H1 (cell line): ENCODE data around the gene CAMKMT. TPM values are rescaled to one million over a fixed set of nuclear protein-coding genes. Genes with fewer than 3 reads are reported as not detected.

Experiments used
- CTCF ChIA-PET: fragments of 300-600 bp; sonication (Branson Sonifier 250); formaldehyde crosslinking; loops from one replicate; lab custom pipeline; 2021; ENCODE audit not compliant: partially characterized antibody; lab: Charles Lee
- POLR2A ChIA-PET: fragments of 300-600 bp; sonication (Branson Sonifier 250); formaldehyde crosslinking; loops from one replicate; lab custom pipeline; 2021; ENCODE audit warnings: inconsistent platforms; ENCODE audit not compliant: partially characterized antibody; lab: Charles Lee
- DNase-seq, 2 experiments: peaks; one replicate each; pipeline versions ENCODE4 v3.0.0 to v3.0.0-alpha.2; 2010 to 2022; ENCODE audit warnings: low spot score in 2 of 2, low read depth in 1 of 2, mixed read lengths in 1 of 2
- FAIRE-seq: peaks from 2 replicates; lab custom pipeline; 2011; peaks lifted over from hg19 to GRCh38; lab: Jason Lieb, UNC
- H2AFZ ChIP-seq: 2 replicates; pipeline ENCODE4 v1.8.1; 2012; ENCODE audit warnings: low read length, inconsistent platforms
- H2AK5ac ChIP-seq: 2 replicates; pipeline ENCODE4 v1.6.1; 2013; ENCODE audit warnings: low read depth, low read length
- H2BK120ac ChIP-seq: replicated peaks from 2 replicates; pipeline ENCODE3; 2013; ENCODE audit warnings: low read depth, low read length, inconsistent platforms
- H2BK12ac ChIP-seq: 2 replicates; pipeline ENCODE4 v1.6.1; 2013; ENCODE audit warnings: low read depth, low read length
- H2BK15ac ChIP-seq: 2 replicates; pipeline ENCODE4 v1.6.1; 2013; ENCODE audit warnings: low read length
- H2BK20ac ChIP-seq: 2 replicates; pipeline ENCODE4 v1.6.1; 2013; ENCODE audit warnings: low read length
- H2BK5ac ChIP-seq: 2 replicates; pipeline ENCODE4 v1.6.1; 2013; ENCODE audit warnings: low read depth, low read length
- H3K14ac ChIP-seq: 2 replicates; pipeline ENCODE4 v1.6.1; 2013; ENCODE audit warnings: inconsistent platforms; ENCODE audit not compliant: insufficient read length
- H3K18ac ChIP-seq: 2 replicates; pipeline ENCODE4 v1.6.1; 2013; ENCODE audit warnings: low read length; ENCODE audit errors: extremely low read depth
- H3K23ac ChIP-seq: 2 replicates; pipeline ENCODE4 v1.6.1; 2013; ENCODE audit warnings: inconsistent platforms; ENCODE audit not compliant: insufficient read length
- H3K23me2 ChIP-seq: 2 replicates; pipeline ENCODE4 v1.6.1; 2013; ENCODE audit warnings: low read depth, low read length
- H3K27ac ChIP-seq: 2 replicates; pipeline ENCODE4 v1.6.1; 2011; ENCODE audit warnings: low read depth, low read length, inconsistent platforms
- H3K27me3 ChIP-seq, 4 experiments: replicated peaks in 1 of 4; 1 replicate in 1 of 4; 2 replicates in 3 of 4; pipeline versions ENCODE4 v1.6.1 to v1.8.1; 2011 to 2013; ENCODE audit warnings: low read length in 3 of 4, mild to moderate bottlenecking in 3 of 4, inconsistent platforms in 2 of 4, mixed read lengths in 2 of 4, moderate library complexity in 1 of 4; ENCODE audit not compliant: control insufficient read depth in 3 of 4, insufficient read depth in 3 of 4; ENCODE audit errors: extremely low read depth in 1 of 4
- H3K36me3 ChIP-seq, 4 experiments: 2 replicates each; pipeline versions ENCODE4 v1.6.1 to v1.8.1; 2011 to 2013; ENCODE audit warnings: mild to moderate bottlenecking in 4 of 4, low read length in 3 of 4, moderate library complexity in 2 of 4, control low read depth in 1 of 4, inconsistent platforms in 1 of 4; ENCODE audit not compliant: insufficient read depth in 4 of 4, control insufficient read depth in 2 of 4
- H3K4ac ChIP-seq: replicated peaks from 2 replicates; pipeline ENCODE3; 2013; ENCODE audit warnings: low read length, low read depth, mixed read lengths, inconsistent platforms; ENCODE audit not compliant: insufficient read length
- H3K4me1 ChIP-seq, 4 experiments: replicated peaks in 1 of 4; 1 replicate in 1 of 4; 2 replicates in 3 of 4; pipeline versions ENCODE4 v1.6.1 to v1.8.1; 2011 to 2013; ENCODE audit warnings: low read length in 3 of 4, inconsistent platforms in 2 of 4, mixed read lengths in 1 of 4; ENCODE audit not compliant: insufficient read depth in 4 of 4, control insufficient read depth in 3 of 4
- H3K4me2 ChIP-seq, 2 experiments: 2 replicates each; pipeline versions ENCODE4 v1.6.1 to v1.8.1; 2011 to 2013; ENCODE audit warnings: low read depth in 2 of 2, low read length in 2 of 2, control low read depth in 1 of 2, inconsistent platforms in 1 of 2, mild to moderate bottlenecking in 1 of 2; ENCODE audit not compliant: insufficient read depth in 1 of 2
- H3K4me3 ChIP-seq, 4 experiments: fragments of 200-600, 300-600 bp in 1 of 4; sonication (generic), shearing (Covaris generic), sonication (Bioruptor Twin) in 1 of 4; 2 replicates each; pipeline versions ENCODE4 v1.5.1 to v1.8.1; 2011 to 2016; ENCODE audit warnings: low read length in 4 of 4, low read depth in 3 of 4, control low read depth in 2 of 4, inconsistent platforms in 2 of 4, mild to moderate bottlenecking in 2 of 4, mixed read lengths in 1 of 4, moderate library complexity in 1 of 4; ENCODE audit not compliant: insufficient read depth in 2 of 4; ENCODE audit errors: extremely low read depth in 1 of 4
- H3K56ac ChIP-seq: replicated peaks from 2 replicates; pipeline ENCODE3; 2013; ENCODE audit warnings: low read depth, mild to moderate bottlenecking, mixed read lengths, low read length, inconsistent platforms; ENCODE audit not compliant: insufficient read length
- H3K79me1 ChIP-seq: 2 replicates; pipeline ENCODE4 v1.6.1; 2013; ENCODE audit warnings: low read depth, low read length, control low read depth
- H3K79me2 ChIP-seq, 2 experiments: 2 replicates each; pipeline versions ENCODE4 v1.6.1 to v1.8.1; 2012 to 2013; ENCODE audit warnings: low read length in 2 of 2, mild to moderate bottlenecking in 2 of 2, inconsistent platforms in 1 of 2; ENCODE audit not compliant: insufficient read depth in 2 of 2, control insufficient read depth in 1 of 2
- H3K9ac ChIP-seq, 4 experiments: replicated peaks in 1 of 4; 1 replicate in 1 of 4; 2 replicates in 3 of 4; pipeline versions ENCODE4 v1.6.1 to v1.8.1; 2011 to 2013; ENCODE audit warnings: low read depth in 3 of 4, low read length in 3 of 4, control low read depth in 2 of 4, mild to moderate bottlenecking in 2 of 4, moderate library complexity in 2 of 4, inconsistent platforms in 1 of 4; ENCODE audit errors: extremely low read depth in 1 of 4
- H3K9me3 ChIP-seq, 2 experiments: 2 replicates each; pipeline versions ENCODE4 v1.6.1 to v1.8.1; 2012 to 2013; ENCODE audit warnings: mild to moderate bottlenecking in 2 of 2, moderate library complexity in 2 of 2, control low read depth in 1 of 2, inconsistent platforms in 1 of 2, low read depth in 1 of 2, low read length in 1 of 2, mixed read lengths in 1 of 2; ENCODE audit not compliant: insufficient read depth in 2 of 2
- H4K20me1 ChIP-seq, 2 experiments: replicated peaks in 1 of 2; 2 replicates each; pipeline versions ENCODE3 to v1.8.1; 2011 to 2013; ENCODE audit warnings: inconsistent platforms in 2 of 2, low read length in 2 of 2, mild to moderate bottlenecking in 1 of 2; ENCODE audit not compliant: insufficient read depth in 2 of 2, control insufficient read depth in 1 of 2
- H4K5ac ChIP-seq: 2 replicates; pipeline ENCODE4 v1.6.1; 2013; ENCODE audit warnings: low read length, low read depth, mixed read lengths, inconsistent platforms; ENCODE audit not compliant: insufficient read length
- H4K8ac ChIP-seq: 2 replicates; pipeline ENCODE4 v1.8.0; 2013; ENCODE audit warnings: mild to moderate bottlenecking, moderate library complexity, low read length, inconsistent platforms; ENCODE audit not compliant: insufficient read depth; ENCODE audit errors: extremely low read depth
- H4K91ac ChIP-seq: replicated peaks from 2 replicates; pipeline ENCODE3; 2013; ENCODE audit warnings: low read length, mixed read lengths, inconsistent platforms; ENCODE audit not compliant: insufficient read length
- CHD1 ChIP-seq: IDR thresholded peaks from 2 replicates; pipeline ENCODE4 v1.6.1; 2012; ENCODE audit warnings: low read depth, low read length, improper control_type of control experiment
- GTF2F1 ChIP-seq: IDR thresholded peaks from 2 replicates; pipeline ENCODE4 v1.6.1; 2012; ENCODE audit warnings: low read depth, low read length, improper control_type of control experiment, borderline replicate concordance
- JUND ChIP-seq: IDR thresholded peaks from 2 replicates; pipeline ENCODE4 v1.6.1; 2011; ENCODE audit warnings: mild to moderate bottlenecking, improper control_type of control experiment, low read length
- KDM4A ChIP-seq: IDR thresholded peaks from one replicate; pipeline ENCODE4 v1.7.1; 2012; ENCODE audit warnings: low read depth, mild to moderate bottlenecking, moderate library complexity, low read length, inconsistent platforms; ENCODE audit not compliant: severe bottlenecking
- MAFK ChIP-seq: IDR thresholded peaks from 2 replicates; pipeline ENCODE4 v1.6.1; 2012; ENCODE audit warnings: low read depth, mild to moderate bottlenecking, improper control_type of control experiment, low read length
- RAD21 ChIP-seq, 2 experiments: IDR thresholded peaks in 1 of 2; conservative IDR thresholded peaks in 1 of 2; 2 replicates each; pipeline ENCODE4 v1.6.1; 2011; ENCODE audit warnings: low read depth in 2 of 2, low read length in 2 of 2, improper control_type of control experiment in 1 of 2, inconsistent platforms in 1 of 2, mild to moderate bottlenecking in 1 of 2, moderate library complexity in 1 of 2
- RXRA ChIP-seq: IDR thresholded peaks from 2 replicates; pipeline ENCODE4 v1.6.1; 2011; ENCODE audit warnings: low read depth, mild to moderate bottlenecking, low read length, moderate library complexity; ENCODE audit not compliant: insufficient read depth
- SIN3A ChIP-seq, 2 experiments: IDR thresholded peaks in 1 of 2; conservative IDR thresholded peaks in 1 of 2; 2 replicates each; pipeline ENCODE4 v1.6.1; 2011 to 2012; ENCODE audit warnings: low read length in 2 of 2, improper control_type of control experiment in 1 of 2, low read depth in 1 of 2, mild to moderate bottlenecking in 1 of 2
- SP4 ChIP-seq: IDR thresholded peaks from 2 replicates; pipeline ENCODE4 v1.6.1; 2012; ENCODE audit warnings: low read length, inconsistent platforms
- TBP ChIP-seq: IDR thresholded peaks from 2 replicates; pipeline ENCODE4 v1.6.1; 2011; ENCODE audit warnings: low read depth, low read length, improper control_type of control experiment
- polyA plus RNA-seq, 7 experiments: library from polyadenylated mRNA; depleted of rRNA in 3 of 7; stranded (reverse) in 5 of 7; unstranded in 2 of 7; fragments of >200 nt in 5 of 7; fragments of 200-250 nt in 2 of 7; gene quantifications; 1 replicate in 5 of 7; 2 replicates in 1 of 7; 4 replicates in 1 of 7; pipeline versions ENCODE4 v1.2.1 to v1.2.3, GENCODE V29; 2011 to 2013; ENCODE audit warnings: missing spikeins in 2 of 7, mixed read lengths in 2 of 7
- total RNA-seq: library from RNA; stranded (reverse); fragmentation: NEBNext Ultra II Directional; extraction: Animal tissue kit (Norgen Biotek cat#: 25700); gene quantifications from 2 replicates; pipeline ENCODE4 v1.2.1, GENCODE V29; 2021
- TF ChIP-seq, protein P1 (sequence below): IDR thresholded peaks from 2 replicates; pipeline ENCODE4 v1.6.1; 2012; ENCODE audit warnings: inconsistent platforms
- TF ChIP-seq, protein P2 (sequence below), 3 experiments: IDR thresholded peaks; 1 replicate in 2 of 3; 2 replicates in 1 of 3; pipeline versions ENCODE4 v1.5.1 to v1.6.1; 2011; ENCODE audit warnings: low read length in 3 of 3, mild to moderate bottlenecking in 3 of 3, inconsistent platforms in 2 of 3, low read depth in 1 of 3, moderate library complexity in 1 of 3; ENCODE audit not compliant: insufficient read depth in 1 of 3; ENCODE audit errors: control extremely low read depth in 1 of 3

CAMKMT gene
- total and polyA plus RNA-seq, 2 of the 8 experiments (the other 6 are each of a cell fraction or from before 2014, with no cell fraction given): 14.7 to 22.4 TPM

DNA sequence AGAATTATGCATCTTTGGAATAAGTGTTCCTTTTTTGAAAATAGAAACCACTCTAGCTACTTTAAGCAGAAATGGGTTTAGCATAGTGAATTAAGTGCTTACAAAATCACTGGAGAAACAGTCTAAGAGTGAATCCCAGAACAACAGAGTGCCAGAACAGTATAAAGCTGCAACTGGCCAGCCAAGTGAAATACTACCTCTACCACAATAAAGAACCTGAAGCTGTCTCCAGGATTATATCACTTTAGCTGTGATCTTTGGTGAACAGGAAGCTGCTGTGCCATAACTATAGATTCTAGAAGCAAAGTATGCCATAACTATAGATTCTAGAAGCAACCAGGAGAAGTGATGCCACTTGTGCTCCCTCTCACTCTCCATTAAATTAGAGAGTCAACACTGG is 7.6 kb downstream of the CAMKMT start:
- Histone ChIP-seq H3K23me2 (no peaks in the 10 kb centered on the region), H3K4me1 (peaks cover 0 to 2% (median 0%) of the 10 kb centered on the region in 4 experiments; a peak in 1 of 7 replicates), H4K5ac (no peak overlapping the region), H3K23ac (no peak overlapping the region), H4K91ac (no peak overlapping the region), H3K4me3 (no peak overlapping the region), H2BK120ac (no peak overlapping the region), H4K8ac (no peak overlapping the region), H2BK15ac (no peak overlapping the region), H3K14ac (no peak overlapping the region), H2AK5ac (no peak overlapping the region), H3K4me2 (no peak overlapping the region), H2AFZ (no peak overlapping the region), H3K36me3 (no peaks in the 10 kb centered on the region; a peak in 1 of 8 replicates), H2BK20ac (no peak overlapping the region), H3K79me2 (peaks cover 7 to 58% of the 10 kb centered on the region in 2 experiments), H3K27ac (no peak overlapping the region), H2BK5ac (no peak overlapping the region), H3K18ac (no peak overlapping the region), H3K9me3 (no peaks in the 10 kb centered on the region), H2BK12ac (no peak overlapping the region), H3K4ac (no peak overlapping the region), H3K27me3 (no peaks in the 10 kb centered on the region), H3K79me1 (no peaks in the 10 kb centered on the region; the same call in 1 of the 2 replicates), H3K56ac (no peak overlapping the region), H4K20me1 (no peaks in the 10 kb centered on the region), H3K9ac (no peak overlapping the region)
- ChIA-PET POLR2A (no interaction called here), CTCF (interaction anchor here (0.8 to 0.9 kb wide), 2 partner anchors 75 to 110 kb away, joined by 3 to 4 read pairs; no protein-coding TSS in a partner anchor)
- DNase-seq (no peak), FAIRE-seq (no peak)
- TF ChIP-seq JUND (no peak), RAD21 (IDR thresholded peaks at IDR 0.05 in 1 of 2, conservative IDR thresholded peaks at IDR 0.05 in 1 of 2; ENCODE audit: low read depth in 2 of 2, low read length in 2 of 2) (no peak), SP4 (no peak), SIN3A (conservative IDR thresholded peaks at IDR 0.05 in 1 of 2, IDR thresholded peaks at IDR 0.05 in 1 of 2; ENCODE audit: low read depth in 1 of 2, low read length in 2 of 2) (no peak), TBP (no peak), MAFK (no peak), RXRA (no peak), KDM4A (no peak), CHD1 (no peak), GTF2F1 (no peak)
- TF ChIP-seq, protein P1, sequence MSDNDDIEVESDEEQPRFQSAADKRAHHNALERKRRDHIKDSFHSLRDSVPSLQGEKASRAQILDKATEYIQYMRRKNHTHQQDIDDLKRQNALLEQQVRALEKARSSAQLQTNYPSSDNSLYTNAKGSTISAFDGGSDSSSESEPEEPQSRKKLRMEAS: no peak
- TF ChIP-seq, protein P2, sequence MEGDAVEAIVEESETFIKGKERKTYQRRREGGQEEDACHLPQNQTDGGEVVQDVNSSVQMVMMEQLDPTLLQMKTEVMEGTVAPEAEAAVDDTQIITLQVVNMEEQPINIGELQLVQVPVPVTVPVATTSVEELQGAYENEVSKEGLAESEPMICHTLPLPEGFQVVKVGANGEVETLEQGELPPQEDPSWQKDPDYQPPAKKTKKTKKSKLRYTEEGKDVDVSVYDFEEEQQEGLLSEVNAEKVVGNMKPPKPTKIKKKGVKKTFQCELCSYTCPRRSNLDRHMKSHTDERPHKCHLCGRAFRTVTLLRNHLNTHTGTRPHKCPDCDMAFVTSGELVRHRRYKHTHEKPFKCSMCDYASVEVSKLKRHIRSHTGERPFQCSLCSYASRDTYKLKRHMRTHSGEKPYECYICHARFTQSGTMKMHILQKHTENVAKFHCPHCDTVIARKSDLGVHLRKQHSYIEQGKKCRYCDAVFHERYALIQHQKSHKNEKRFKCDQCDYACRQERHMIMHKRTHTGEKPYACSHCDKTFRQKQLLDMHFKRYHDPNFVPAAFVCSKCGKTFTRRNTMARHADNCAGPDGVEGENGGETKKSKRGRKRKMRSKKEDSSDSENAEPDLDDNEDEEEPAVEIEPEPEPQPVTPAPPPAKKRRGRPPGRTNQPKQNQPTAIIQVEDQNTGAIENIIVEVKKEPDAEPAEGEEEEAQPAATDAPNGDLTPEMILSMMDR (IDR thresholded peaks at IDR 0.05; ENCODE audit: control extremely low read depth in 1 of 3, insufficient read depth in 1 of 3, low read depth in 1 of 3, low read length in 3 of 3): no peak
